Activated naive CD8-positive, alpha-beta T cell (primary cell): Measurements from ENCODE around the gene TIAM2.

Source experiments
- H3K27ac Mint-ChIP-seq: one replicate; pipeline ENCODE4 v1.8.0; 2021; ENCODE audit warnings: mixed read lengths
- H3K27me3 Mint-ChIP-seq: one replicate; pipeline ENCODE4 v1.8.0; 2021; ENCODE audit warnings: mixed read lengths
- H3K36me3 Mint-ChIP-seq: one replicate; pipeline ENCODE4 v1.8.0; 2021; ENCODE audit warnings: mixed read lengths
- H3K4me1 Mint-ChIP-seq: one replicate; pipeline ENCODE4 v1.8.0; 2021; ENCODE audit warnings: low read depth, mixed read lengths
- H3K4me3 Mint-ChIP-seq: one replicate; pipeline ENCODE4 v1.8.0; 2021; ENCODE audit warnings: mild to moderate bottlenecking, mixed read lengths
- H3K9me3 Mint-ChIP-seq: one replicate; pipeline ENCODE4 v1.8.0; 2021; ENCODE audit warnings: low read depth, mixed read lengths

Gene TIAM2

DNA sequence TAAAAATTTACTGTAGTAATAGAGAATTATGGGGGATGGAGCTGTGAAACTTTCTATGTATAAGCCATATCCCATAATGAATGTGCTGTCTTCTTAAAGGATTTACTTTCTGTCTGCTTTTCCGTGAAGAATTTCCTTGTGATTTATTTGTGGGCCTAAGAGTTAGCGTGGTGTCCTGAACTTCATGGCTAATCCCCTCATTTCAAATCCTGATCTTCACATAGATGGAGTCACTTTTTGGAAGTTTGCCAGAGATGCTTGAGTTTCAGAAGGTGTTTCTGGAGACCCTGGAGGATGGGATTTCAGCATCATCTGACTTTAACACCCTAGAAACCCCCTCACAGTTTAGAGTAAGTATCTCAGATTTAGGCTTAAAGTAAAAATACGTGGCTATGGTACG is 249.3 kb downstream of the TIAM2 start:
- peaks cover 2% of the 10 kb centered on the region for H3K4me1 Mint-ChIP-seq
- H3K27me3 Mint-ChIP-seq = no peaks in the 10 kb centered on the region
- no peaks in the 10 kb centered on the region for H3K9me3 Mint-ChIP-seq
- no peak overlapping the region for H3K4me3 Mint-ChIP-seq
- H3K27ac Mint-ChIP-seq = no peak overlapping the region
- H3K36me3 Mint-ChIP-seq = peaks cover 6% of the 10 kb centered on the region

DNA sequence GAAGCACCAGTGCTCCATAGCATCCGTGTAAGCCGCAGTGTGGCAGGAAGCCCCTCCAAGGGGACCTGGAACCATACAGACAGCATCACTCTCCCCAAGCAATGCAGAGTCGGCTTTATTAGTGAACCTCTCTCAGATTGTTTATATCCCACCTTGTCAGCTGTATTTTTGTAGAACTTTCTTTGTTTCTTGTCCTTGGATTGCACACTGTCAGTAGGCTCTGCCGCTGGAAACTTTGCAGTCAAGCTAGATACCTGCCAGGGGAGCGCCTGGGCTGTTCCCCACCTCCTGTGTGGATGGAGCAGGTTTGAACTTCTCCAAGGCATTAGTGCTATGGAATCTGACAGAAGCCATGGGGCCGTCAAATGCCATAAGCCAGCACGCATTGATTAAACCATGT is 250.1 kb downstream of the TIAM2 start:
- Mint-ChIP-seq H3K36me3 (peaks cover 6% of the 10 kb centered on the region), H3K9me3 (no peaks in the 10 kb centered on the region), H3K4me3 (no peak overlapping the region)

DNA sequence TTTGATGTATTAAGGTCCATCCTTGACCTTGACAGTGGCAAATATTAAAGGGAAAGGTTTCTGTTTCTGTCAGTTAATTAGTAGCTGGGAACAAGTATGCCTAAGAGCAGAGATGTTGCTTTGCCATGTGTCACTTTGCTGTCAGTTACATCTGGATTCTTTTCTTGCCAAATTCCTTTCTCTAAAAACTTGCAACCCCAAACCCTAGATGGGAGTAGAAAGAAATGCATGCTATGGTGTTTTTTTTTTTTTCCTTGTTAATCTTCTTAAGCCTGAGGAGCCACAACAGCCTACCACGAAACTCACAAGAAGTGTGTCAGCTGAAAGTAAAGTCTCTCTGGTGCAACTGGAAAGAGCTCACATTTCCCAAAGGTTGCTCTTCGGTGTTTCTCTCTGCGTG is 250.7 kb downstream of the TIAM2 start:
- peaks cover 2% of the 10 kb centered on the region for H3K4me1 Mint-ChIP-seq
- H3K4me3 Mint-ChIP-seq = no peak overlapping the region
- H3K27ac Mint-ChIP-seq = no peak overlapping the region
- no peaks in the 10 kb centered on the region for H3K9me3 Mint-ChIP-seq
- H3K27me3 Mint-ChIP-seq = no peaks in the 10 kb centered on the region
- H3K36me3 Mint-ChIP-seq = peaks cover 6% of the 10 kb centered on the region

More for the DNA sequence above, 250.1 kb downstream of the TIAM2 start:
- Mint-ChIP-seq H3K4me1 (peaks cover 2% of the 10 kb centered on the region), H3K27me3 (no peaks in the 10 kb centered on the region), H3K27ac (no peak overlapping the region)

DNA sequence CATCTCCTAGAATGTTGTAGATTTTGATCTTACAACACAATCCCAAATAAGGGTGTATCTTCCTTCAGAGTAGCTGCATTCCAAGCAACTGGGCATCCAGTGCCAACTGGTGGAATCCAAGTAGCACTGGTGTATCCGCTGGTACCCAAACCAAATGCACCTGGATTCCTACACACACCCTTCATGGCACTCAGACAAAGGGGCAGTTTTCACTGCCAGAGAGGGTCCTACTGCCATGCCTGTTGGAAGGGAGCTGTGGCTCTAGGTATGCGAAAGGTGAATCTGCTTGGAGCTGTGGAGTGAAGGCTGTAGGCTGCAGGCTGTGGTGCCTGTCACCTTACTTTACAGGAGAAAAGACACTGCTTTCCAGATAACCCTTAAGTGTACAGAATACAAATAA is 251.7 kb downstream of the TIAM2 start:
- Mint-ChIP-seq H3K27ac (no peak overlapping the region), H3K4me1 (peaks cover 2% of the 10 kb centered on the region), H3K9me3 (no peaks in the 10 kb centered on the region), H3K4me3 (no peak overlapping the region), H3K27me3 (no peaks in the 10 kb centered on the region), H3K36me3 (peaks cover 6% of the 10 kb centered on the region)

DNA sequence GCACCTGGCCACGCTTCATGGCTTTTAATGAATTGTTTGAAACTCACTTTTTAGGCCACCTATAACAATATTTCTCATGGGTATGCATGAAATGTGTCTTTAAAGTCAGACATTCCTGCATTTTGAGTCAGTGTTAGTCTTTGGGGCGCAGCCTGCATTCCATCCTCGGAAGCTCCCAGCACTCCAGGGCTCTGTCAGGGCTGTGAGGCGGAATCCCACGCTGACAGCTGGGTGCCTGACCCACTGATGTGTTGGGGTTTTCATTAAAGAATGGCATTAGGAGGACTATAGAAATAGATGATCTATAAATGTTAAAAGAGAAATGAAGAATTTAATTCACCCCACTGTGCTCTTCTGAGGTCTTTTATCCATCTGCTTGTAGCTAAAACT is 252.5 kb downstream of the TIAM2 start:
- no peaks in the 10 kb centered on the region for H3K9me3 Mint-ChIP-seq
- peaks cover 6% of the 10 kb centered on the region for H3K36me3 Mint-ChIP-seq

DNA sequence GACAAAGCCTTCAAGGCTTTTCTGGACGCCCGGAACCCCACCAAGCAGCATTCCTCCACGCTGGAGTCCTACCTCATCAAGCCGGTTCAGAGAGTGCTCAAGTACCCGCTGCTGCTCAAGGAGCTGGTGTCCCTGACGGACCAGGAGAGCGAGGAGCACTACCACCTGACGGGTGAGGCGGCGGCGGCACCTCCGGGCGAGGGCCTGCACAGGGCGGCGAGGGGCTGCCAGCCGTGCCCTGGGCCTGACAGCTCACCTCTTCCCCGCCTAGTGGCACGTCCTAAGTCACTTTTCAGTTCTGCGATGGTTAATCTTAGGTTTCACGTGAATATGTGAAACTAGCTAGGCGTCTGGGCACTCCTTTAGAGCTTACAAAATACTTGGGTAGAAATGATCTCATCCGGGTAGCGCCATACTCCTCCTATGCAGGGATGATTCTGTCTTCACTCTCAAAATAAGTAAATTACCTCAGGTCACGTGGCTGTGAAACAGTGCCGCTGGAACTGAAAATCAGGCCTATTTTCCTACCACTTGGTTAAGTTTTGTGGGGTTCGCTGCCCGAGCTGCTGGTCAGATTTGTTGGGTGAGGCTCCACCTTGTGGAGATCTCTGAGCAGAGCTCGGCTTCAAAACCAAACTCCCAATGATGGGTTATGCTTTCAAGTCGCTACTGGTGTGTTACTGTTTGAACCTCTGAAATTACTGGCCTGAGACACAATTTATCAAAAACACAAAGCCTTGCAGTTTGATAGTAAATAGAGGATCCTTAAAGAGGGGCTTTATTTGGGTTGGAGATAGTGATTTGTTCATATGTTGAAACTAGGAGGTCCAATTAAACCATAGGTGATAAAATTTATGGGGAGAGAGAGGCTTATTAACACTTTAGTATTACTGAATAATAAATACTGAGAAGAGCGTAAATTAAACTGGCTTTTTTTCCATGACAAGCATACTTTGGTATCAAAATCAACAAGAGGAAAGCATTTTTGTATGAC is 253.2 kb downstream of the TIAM2 start:
- H3K27ac Mint-ChIP-seq = no peak overlapping the region
- no peaks in the 10 kb centered on the region for H3K9me3 Mint-ChIP-seq
- H3K36me3 Mint-ChIP-seq = peaks cover 6% of the 10 kb centered on the region
- H3K4me1 Mint-ChIP-seq = peaks cover 2% of the 10 kb centered on the region
- H3K27me3 Mint-ChIP-seq = no peaks in the 10 kb centered on the region
- H3K4me3 Mint-ChIP-seq = no peak overlapping the region

More for the DNA sequence above, 252.5 kb downstream of the TIAM2 start:
- Mint-ChIP-seq H3K27me3 (no peaks in the 10 kb centered on the region), H3K4me1 (peaks cover 2% of the 10 kb centered on the region), H3K27ac (no peak overlapping the region), H3K4me3 (no peak overlapping the region)

DNA sequence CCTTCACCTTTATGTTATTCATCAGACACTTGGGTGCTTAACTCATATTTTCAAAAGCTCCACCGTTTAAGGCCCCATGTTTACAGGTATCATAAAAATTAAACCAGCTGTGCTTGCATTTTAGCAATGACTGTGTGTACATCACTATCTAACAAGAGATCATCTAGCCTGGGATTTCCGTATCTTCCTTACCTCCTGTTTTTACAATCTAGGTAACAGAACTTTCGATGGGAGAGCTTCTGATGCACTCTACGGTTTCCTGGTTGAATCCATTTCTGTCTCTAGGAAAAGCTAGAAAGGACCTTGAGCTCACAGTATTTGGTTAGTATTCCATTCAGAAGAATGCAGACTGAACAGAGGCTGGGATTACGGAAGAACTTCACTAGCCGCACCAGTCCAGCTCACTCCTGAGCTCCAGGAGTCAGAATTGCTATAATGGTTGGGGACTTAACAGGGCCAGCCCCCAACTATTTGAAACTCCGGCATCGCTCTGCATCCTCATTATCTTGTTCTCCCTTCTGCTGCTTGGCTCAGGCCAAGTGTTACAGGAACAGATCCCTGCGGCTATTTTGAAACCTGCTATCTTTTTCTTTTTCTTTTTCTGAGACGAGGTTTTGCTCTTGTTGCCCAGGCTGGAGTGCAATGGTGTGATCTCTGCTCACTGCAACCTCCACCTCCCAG is 255.7 kb downstream of the TIAM2 start:
- H3K27me3 Mint-ChIP-seq = no peaks in the 10 kb centered on the region
- H3K36me3 Mint-ChIP-seq = peaks cover 11% of the 10 kb centered on the region

DNA sequence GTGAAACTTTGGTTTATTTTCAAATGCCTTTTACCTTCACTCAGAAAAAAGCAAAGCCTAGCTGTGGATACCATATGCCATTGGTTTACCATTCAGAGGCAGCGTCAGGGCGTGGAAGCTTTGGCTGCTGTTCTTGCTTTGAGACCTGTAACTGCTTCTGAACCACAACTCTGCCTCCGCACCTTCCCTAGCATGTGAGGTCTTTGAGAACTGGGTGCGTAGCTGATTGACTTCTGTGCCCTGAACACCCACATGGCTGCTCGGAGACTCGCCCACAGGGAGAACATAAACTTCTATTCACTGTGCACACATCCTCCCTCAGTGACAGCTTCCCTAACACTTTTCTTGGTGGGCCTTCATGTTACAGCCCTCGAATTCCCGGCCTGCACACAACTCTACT is 257.5 kb downstream of the TIAM2 start:
- no peak overlapping the region for H3K4me3 Mint-ChIP-seq
- H3K36me3 Mint-ChIP-seq = peaks cover 12% of the 10 kb centered on the region
- peaks cover 4% of the 10 kb centered on the region for H3K4me1 Mint-ChIP-seq
- no peaks in the 10 kb centered on the region for H3K9me3 Mint-ChIP-seq
- H3K27ac Mint-ChIP-seq = peak overlapping the region; percentile 50
- no peaks in the 10 kb centered on the region for H3K27me3 Mint-ChIP-seq

More for the DNA sequence above, 255.7 kb downstream of the TIAM2 start:
- Mint-ChIP-seq H3K9me3 (no peaks in the 10 kb centered on the region), H3K4me1 (peaks cover 4% of the 10 kb centered on the region), H3K4me3 (no peak overlapping the region), H3K27ac (peak overlapping the region; percentile 51)

DNA sequence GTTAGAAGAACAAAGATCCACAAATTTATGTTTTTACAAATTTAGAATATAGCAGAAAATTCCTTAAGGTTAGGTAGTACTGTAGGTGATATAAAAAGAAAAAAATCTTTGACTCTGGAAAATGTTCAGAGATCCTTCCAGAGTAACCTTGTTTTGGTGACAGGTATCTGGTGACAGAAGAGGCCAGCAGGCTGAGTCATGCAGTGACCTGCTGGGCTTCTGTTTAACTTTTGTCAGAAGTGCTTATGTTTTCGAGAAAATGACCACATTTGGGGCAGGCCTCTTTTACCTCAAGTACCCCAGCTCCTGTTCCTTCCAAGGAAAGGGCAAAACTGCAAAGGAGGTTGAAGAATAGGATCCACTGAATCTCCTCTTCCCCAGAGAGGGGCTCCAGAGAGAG is 258.2 kb downstream of the TIAM2 start:
- Mint-ChIP-seq H3K27me3 (no peaks in the 10 kb centered on the region), H3K4me1 (peaks cover 4% of the 10 kb centered on the region), H3K9me3 (no peaks in the 10 kb centered on the region), H3K27ac (peak overlapping the region; percentile 50), H3K4me3 (no peak overlapping the region), H3K36me3 (peaks cover 10% of the 10 kb centered on the region)

DNA sequence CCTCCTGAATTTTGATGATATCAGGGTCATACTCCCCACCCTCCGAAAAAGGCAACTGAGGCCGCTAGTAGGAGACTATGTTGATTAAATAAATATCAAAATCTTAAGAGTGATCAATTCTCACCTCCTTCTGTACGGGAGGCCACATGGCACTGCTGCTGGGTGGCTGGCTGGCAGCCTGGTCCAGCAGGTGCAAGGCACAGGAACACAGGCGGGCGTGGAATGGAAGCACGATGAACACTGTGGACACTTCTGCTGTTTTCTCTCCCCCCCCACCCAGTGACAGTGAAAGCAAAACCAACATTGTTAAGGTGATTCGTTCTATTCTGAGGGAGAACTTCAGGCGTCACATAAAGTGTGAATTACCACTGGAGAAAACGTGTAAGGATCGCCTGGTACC is 259.0 kb downstream of the TIAM2 start:
- no peak overlapping the region for H3K4me3 Mint-ChIP-seq
- H3K9me3 Mint-ChIP-seq = no peaks in the 10 kb centered on the region
- peaks cover 7% of the 10 kb centered on the region for H3K36me3 Mint-ChIP-seq
- H3K27ac Mint-ChIP-seq = peak overlapping the region; percentile 50
- peaks cover 2% of the 10 kb centered on the region for H3K4me1 Mint-ChIP-seq
- H3K27me3 Mint-ChIP-seq = no peaks in the 10 kb centered on the region

DNA sequence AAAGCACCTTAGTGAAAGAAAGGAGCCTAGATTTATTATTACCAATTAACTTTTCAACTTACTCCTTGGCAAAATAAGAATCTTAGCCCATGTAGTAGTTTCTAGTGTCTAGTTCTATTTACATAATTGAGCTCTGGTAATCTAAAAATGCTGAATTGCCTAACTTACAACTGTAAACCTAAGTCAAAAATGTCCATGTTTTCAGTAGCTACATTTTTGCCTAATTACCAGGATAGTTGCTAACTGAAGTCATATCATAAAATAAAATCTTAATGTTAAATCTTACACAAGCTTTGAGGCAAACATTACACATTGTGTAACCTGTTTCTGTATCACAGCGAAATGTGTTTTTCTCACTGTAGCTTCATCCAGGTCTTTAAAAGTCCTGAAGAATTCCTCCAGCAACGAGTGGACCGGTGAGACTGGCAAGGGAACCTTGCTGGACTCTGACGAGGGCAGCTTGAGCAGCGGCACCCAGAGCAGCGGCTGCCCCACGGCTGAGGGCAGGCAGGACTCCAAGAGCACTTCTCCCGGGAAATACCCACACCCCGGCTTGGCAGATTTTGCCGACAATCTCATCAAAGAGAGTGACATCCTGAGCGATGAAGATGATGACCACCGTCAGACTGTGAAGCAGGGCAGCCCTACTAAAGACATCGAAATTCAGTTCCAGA is 261.1 kb downstream of the TIAM2 start:
- H3K4me1 Mint-ChIP-seq = peaks cover 2% of the 10 kb centered on the region
- no peaks in the 10 kb centered on the region for H3K9me3 Mint-ChIP-seq
- H3K27me3 Mint-ChIP-seq = no peaks in the 10 kb centered on the region
- H3K27ac Mint-ChIP-seq = peak overlapping the region; percentile 10
- H3K36me3 Mint-ChIP-seq = peaks cover 7% of the 10 kb centered on the region
- no peak overlapping the region for H3K4me3 Mint-ChIP-seq

DNA sequence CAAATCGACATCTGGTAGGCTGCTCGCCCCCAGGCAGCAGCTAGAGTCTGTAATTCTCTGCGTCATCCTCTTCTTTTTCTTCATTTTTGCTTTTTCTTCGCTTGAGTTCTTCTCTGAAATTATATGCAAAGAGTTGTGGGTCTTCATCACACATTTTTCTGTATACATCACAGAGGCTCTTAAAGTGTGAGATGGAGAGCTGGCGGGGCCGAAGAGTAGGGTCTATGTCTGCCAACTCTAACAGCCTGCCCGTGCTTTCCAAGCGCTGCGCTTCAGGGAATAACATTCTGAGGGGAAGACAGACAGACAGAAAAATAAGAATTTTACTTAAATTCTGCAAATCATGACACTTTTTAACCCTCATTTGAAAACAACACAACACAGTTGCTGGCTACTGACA is 262.7 kb downstream of the TIAM2 start:
- Mint-ChIP-seq H3K36me3 (peaks cover 7% of the 10 kb centered on the region), H3K4me3 (no peak overlapping the region), H3K27me3 (no peaks in the 10 kb centered on the region), H3K4me1 (peaks cover 2% of the 10 kb centered on the region), H3K27ac (no peak overlapping the region), H3K9me3 (no peaks in the 10 kb centered on the region)

DNA sequence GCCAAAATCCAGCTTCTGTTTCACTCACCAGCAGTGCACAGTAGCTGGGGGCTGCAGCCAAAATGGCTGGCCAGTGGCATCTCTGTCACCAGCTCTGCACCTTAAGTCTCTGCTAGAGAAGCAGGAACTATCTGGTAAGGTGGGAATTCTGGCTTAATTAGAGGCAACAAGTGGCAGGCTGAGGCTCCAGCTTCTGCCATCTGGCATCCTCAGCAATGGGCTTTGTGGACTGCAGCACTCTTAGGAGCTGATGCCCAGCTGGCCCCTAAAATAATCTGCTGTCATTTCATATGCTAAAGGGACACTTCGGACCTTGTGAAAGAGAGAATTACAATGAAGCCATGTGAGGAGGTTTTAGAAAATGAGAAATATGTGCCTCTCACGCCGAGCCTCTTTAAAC is 264.1 kb downstream of the TIAM2 start:
- Mint-ChIP-seq H3K27me3 (no peaks in the 10 kb centered on the region), H3K27ac (no peak overlapping the region), H3K36me3 (peaks cover 2% of the 10 kb centered on the region), H3K4me1 (peaks cover 2% of the 10 kb centered on the region), H3K4me3 (no peak overlapping the region), H3K9me3 (no peaks in the 10 kb centered on the region)

DNA sequence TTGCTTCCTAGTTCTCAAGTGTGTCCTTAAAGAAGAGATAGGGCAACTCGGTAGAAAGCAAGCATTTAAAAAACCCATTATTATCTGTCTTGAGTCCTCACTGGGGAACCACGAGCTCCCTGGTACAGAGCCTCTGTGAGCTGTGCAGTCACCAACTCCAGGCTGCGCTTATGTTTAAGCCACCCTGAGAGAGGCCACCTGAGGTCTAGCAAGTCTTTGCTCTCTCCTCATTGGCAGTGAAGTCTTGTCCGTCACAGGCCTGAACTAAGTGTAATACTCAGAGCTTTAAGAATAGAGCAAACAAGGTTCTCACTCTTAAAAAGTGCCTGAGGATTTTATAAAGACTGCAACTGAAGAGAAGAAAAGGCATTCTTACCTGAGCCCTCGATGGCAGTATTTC is 264.8 kb downstream of the TIAM2 start:
- peaks cover 2% of the 10 kb centered on the region for H3K4me1 Mint-ChIP-seq
- peaks cover 4% of the 10 kb centered on the region for H3K36me3 Mint-ChIP-seq
- no peak overlapping the region for H3K27ac Mint-ChIP-seq
- no peak overlapping the region for H3K4me3 Mint-ChIP-seq
- no peaks in the 10 kb centered on the region for H3K9me3 Mint-ChIP-seq
- no peaks in the 10 kb centered on the region for H3K27me3 Mint-ChIP-seq

DNA sequence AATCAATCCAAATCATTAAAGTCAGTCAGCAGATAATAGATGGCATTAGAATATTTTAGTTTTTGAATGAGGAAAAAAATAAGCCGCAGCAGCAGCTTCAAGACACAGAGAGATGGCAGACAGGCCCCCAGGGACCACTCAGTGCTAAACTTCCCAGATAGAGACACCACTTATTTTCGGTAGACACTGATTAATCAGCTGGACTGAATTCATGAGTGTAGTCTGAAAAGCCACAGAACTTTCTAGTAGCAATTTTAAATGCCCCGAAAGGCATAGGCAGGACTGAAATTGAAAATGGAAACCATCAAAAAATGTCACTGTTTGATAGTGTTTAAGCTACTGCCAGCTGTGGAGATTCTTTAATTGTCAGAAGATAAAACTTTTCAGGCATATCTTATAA is 265.6 kb downstream of the TIAM2 start:
- H3K4me3 Mint-ChIP-seq = no peak overlapping the region
- H3K36me3 Mint-ChIP-seq = peaks cover 6% of the 10 kb centered on the region
- no peaks in the 10 kb centered on the region for H3K27me3 Mint-ChIP-seq
- no peak overlapping the region for H3K27ac Mint-ChIP-seq
- H3K4me1 Mint-ChIP-seq = peaks cover 2% of the 10 kb centered on the region
- H3K9me3 Mint-ChIP-seq = no peaks in the 10 kb centered on the region
